Chondrocyte (in vitro differentiated cells): ENCODE measurements around the gene DRD1. TPM values are rescaled to one million over a fixed set of nuclear protein-coding genes. Genes with fewer than 3 reads are reported as not detected.

Source experiments
- DNase-seq: peaks from one replicate; pipeline ENCODE4 v3.0.0; 2021; ENCODE audit warnings: mixed read lengths, low spot score
- H3K27ac Mint-ChIP-seq: one replicate; pipeline ENCODE4 v1.8.0; 2021; ENCODE audit warnings: mild to moderate bottlenecking, moderate library complexity, mixed read lengths; ENCODE audit not compliant: unreplicated experiment
- H3K27me3 Mint-ChIP-seq: 2 replicates; pipeline ENCODE4 v1.8.0; 2021; ENCODE audit warnings: low read depth, mixed read lengths
- H3K36me3 Mint-ChIP-seq: 2 replicates; pipeline ENCODE4 v1.8.0; 2021; ENCODE audit warnings: low read depth, mixed read lengths
- H3K4me1 Mint-ChIP-seq: 2 replicates; pipeline ENCODE4 v1.8.0; 2021; ENCODE audit warnings: low read depth, mild to moderate bottlenecking, mixed read lengths
- H3K4me3 Mint-ChIP-seq: one replicate; pipeline ENCODE4 v1.8.0; 2021; ENCODE audit warnings: mild to moderate bottlenecking, moderate library complexity, mixed read lengths; ENCODE audit not compliant: unreplicated experiment
- H3K9me3 Mint-ChIP-seq: 2 replicates; pipeline ENCODE4 v1.8.0; 2021; ENCODE audit warnings: low read depth, mixed read lengths
- CTCF ChIP-seq: fragments of 200-600 bp; sonication (generic); IDR thresholded peaks from 2 replicates; pipeline ENCODE4 v1.5.0; 2021; ENCODE audit warnings: antibody characterized with exemption, mild to moderate bottlenecking, moderate library complexity
- total RNA-seq: library from RNA; stranded (reverse); gene quantifications from 3 replicates; pipeline ENCODE4 v1.2.1, GENCODE V29; 2021

The DRD1 gene
- total RNA-seq, 1 donor from 2014 or later: 0.35 TPM

- H3K4me1 Mint-ChIP-seq: no peaks in the 10 kb centered on the region
- H3K27ac Mint-ChIP-seq: no peak overlapping the region
- no peak for TF ChIP-seq CTCF
Measured at GRCh38 chr5:175394601-175395000, 49.4 kb downstream of the DRD1 start.

GRCh38 chr5:175393897-175394296, 50.1 kb downstream of the DRD1 start:
- Mint-ChIP-seq H3K27ac (no peak overlapping the region), H3K4me1 (no peaks in the 10 kb centered on the region), H3K4me3 (no peak overlapping the region), H3K27me3 (peaks cover 5% of the 10 kb centered on the region), H3K36me3 (no peaks in the 10 kb centered on the region), H3K9me3 (peaks cover 7% of the 10 kb centered on the region)
- no peak for DNase-seq
- TF ChIP-seq CTCF: no peak

More at GRCh38 chr5:175394601-175395000, 49.4 kb downstream of the DRD1 start:
- no peak for DNase-seq
- H3K36me3 Mint-ChIP-seq: no peaks in the 10 kb centered on the region
- H3K27me3 Mint-ChIP-seq: peaks cover 5% of the 10 kb centered on the region
- H3K9me3 Mint-ChIP-seq: peaks cover 7% of the 10 kb centered on the region
- H3K4me3 Mint-ChIP-seq: no peak overlapping the region

- DNase-seq: no peak
- Mint-ChIP-seq H3K36me3 (no peaks in the 10 kb centered on the region), H3K27ac (no peak overlapping the region), H3K4me3 (no peak overlapping the region), H3K4me1 (no peaks in the 10 kb centered on the region), H3K27me3 (peaks cover 5% of the 10 kb centered on the region), H3K9me3 (peaks cover 7% of the 10 kb centered on the region)
- no peak for TF ChIP-seq CTCF
Measured at GRCh38 chr5:175392236-175392635, 51.7 kb downstream of the DRD1 start.

- TF ChIP-seq CTCF: no peak
- no peak for DNase-seq
- Mint-ChIP-seq H3K27ac (no peak overlapping the region), H3K36me3 (no peaks in the 10 kb centered on the region), H3K9me3 (peaks cover 4% of the 10 kb centered on the region), H3K4me3 (no peak overlapping the region), H3K4me1 (no peaks in the 10 kb centered on the region), H3K27me3 (peaks cover 7% of the 10 kb centered on the region)
Measured at GRCh38 chr5:175390352-175391083, 53.5 kb downstream of the DRD1 start.

Other genes with a start within 250 kb of the DRD1 start
- 51.8 to 58.9 TPM (median 57.4 TPM) in 3 replicates for gene SFXN1, start 34.4 kb upstream of the DRD1 start, total RNA-seq
- gene HRH2, start 213.9 kb upstream of the DRD1 start, total RNA-seq: 0.27 to 0.38 TPM (median 0.30 TPM) in 3 replicates